Hepatocyte (in vitro differentiated cells): ENCODE measurements around the gene E2F1. TPM values are rescaled to one million over a fixed set of nuclear protein-coding genes. Genes with fewer than 3 reads are reported as not detected.

ENCODE experiments used
- DNase-seq: peaks from one replicate; pipeline ENCODE4 v3.0.0-alpha.2; 2016; ENCODE audit warnings: low spot score
- H2AFZ ChIP-seq: fragments of 200-600 bp; sonication (generic); 2 replicates; pipeline ENCODE4 v1.6.0; 2016; ENCODE audit warnings: antibody characterized with exemption, mild to moderate bottlenecking
- H3K27ac ChIP-seq: fragments of 200-600 bp; sonication (generic); 2 replicates; pipeline ENCODE4 v1.5.1; 2016; ENCODE audit warnings: mild to moderate bottlenecking
- H3K27me3 ChIP-seq: fragments of 200-600 bp; sonication (generic); 2 replicates; pipeline ENCODE4 v1.6.1; 2016
- H3K36me3 ChIP-seq: fragments of 200-600 bp; sonication (generic); replicated peaks from 2 replicates; pipeline ENCODE4 v1.5.1; 2016; ENCODE audit warnings: low read depth; ENCODE audit not compliant: insufficient read depth
- H3K4me1 ChIP-seq: fragments of 200-600 bp; sonication (generic); 2 replicates; pipeline ENCODE4 v1.5.1; 2016; ENCODE audit warnings: mild to moderate bottlenecking, moderate library complexity; ENCODE audit not compliant: insufficient read depth
- H3K4me2 ChIP-seq: fragments of 200-600 bp; sonication (generic); 2 replicates; pipeline ENCODE4 v1.6.0; 2016
- H3K4me3 ChIP-seq: fragments of 200-600 bp; sonication (generic); 2 replicates; pipeline ENCODE4 v1.5.1; 2016; ENCODE audit warnings: mild to moderate bottlenecking
- H3K79me2 ChIP-seq: fragments of 200-600 bp; sonication (generic); 2 replicates; pipeline ENCODE4 v1.6.0; 2017; ENCODE audit warnings: mild to moderate bottlenecking
- H3K9me2 ChIP-seq: fragments of 200-600 bp; sonication (generic); replicated peaks from 2 replicates; pipeline ENCODE4 v1.6.0; 2017; ENCODE audit warnings: mild to moderate bottlenecking; ENCODE audit not compliant: insufficient read depth
- H3K9me3 ChIP-seq: fragments of 200-600 bp; sonication (generic); 2 replicates; pipeline ENCODE4 v1.5.1; 2016; ENCODE audit warnings: low read depth, mild to moderate bottlenecking
- H4K20me1 ChIP-seq: fragments of 200-600 bp; sonication (generic); 2 replicates; pipeline ENCODE4 v1.6.0; 2016; ENCODE audit warnings: mild to moderate bottlenecking; ENCODE audit not compliant: insufficient read depth, poor library complexity, severe bottlenecking
- EZH2 ChIP-seq: fragments of 200-600 bp; sonication (generic); IDR thresholded peaks from 2 replicates; pipeline ENCODE4 v1.6.1; 2016; ENCODE audit warnings: antibody characterized with exemption, mild to moderate bottlenecking, borderline replicate concordance
- EZH2phosphoT487 ChIP-seq: fragments of 200-600 bp; sonication (generic); IDR thresholded peaks from one replicate; pipeline ENCODE4 v1.6.1; 2018; ENCODE audit warnings: antibody characterized with exemption, mild to moderate bottlenecking, low read depth, moderate library complexity; ENCODE audit not compliant: unreplicated experiment, severe bottlenecking
- WGBS: methylation state at CpG from one replicate; pipeline ENCODE4 v1.1.6; 2016; ENCODE audit warnings: low lambda C conversion rate; ENCODE audit errors: missing lambda C conversion rate; 5-methylcytosine and 5-hydroxymethylcytosine counted together
- polyA plus RNA-seq: library from polyadenylated mRNA; unstranded; fragments of >200 nt; fragmentation: Nextera tagmentation; extraction: Ambion mirVana; gene quantifications from 2 replicates; pipeline ENCODE4 v1.2.1, GENCODE V29; 2016
- total RNA-seq: library from RNA; depleted of rRNA; stranded (reverse); fragments of >200 nt; gene quantifications from 2 replicates; pipeline ENCODE4 v1.2.3, GENCODE V29; 2014
- TF ChIP-seq, protein P1 (sequence below): fragments of 200-600 bp; sonication (generic); IDR thresholded peaks from 2 replicates; pipeline ENCODE4 v1.5.1; 2016; ENCODE audit warnings: antibody characterized with exemption, mild to moderate bottlenecking; ENCODE audit not compliant: poor library complexity

The E2F1 gene
- total and polyA plus RNA-seq, 2 experiments from 2014 or later, result 9.1 to 11.8 TPM

DNA sequence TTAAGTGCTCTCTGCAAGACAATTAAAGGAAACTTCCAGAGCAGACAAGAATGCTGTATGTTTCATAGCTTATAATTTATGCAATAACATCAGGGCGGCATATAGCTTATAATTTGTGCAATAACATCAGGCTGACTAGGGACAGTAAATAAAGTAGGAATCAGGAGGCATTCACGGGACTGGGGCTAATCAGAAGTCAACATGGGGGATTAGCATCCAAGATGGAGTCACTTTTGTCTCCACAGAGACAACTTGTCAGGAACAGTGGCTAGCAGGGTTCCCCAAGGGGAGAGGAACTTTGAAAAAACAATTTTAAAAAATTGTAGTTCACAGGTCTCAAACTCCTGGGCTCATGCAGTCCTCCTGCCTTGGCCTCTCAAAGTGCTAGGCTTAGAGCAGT is 42.3 kb upstream of the E2F1 start:
- no peaks in the 10 kb centered on the region for H3K27me3 ChIP-seq
- 92% methylated on average over 2 of the region's 2 CpGs for WGBS
- H3K9me2 ChIP-seq, result no peaks in the 10 kb centered on the region
- no peak overlapping the region for H3K27ac ChIP-seq
- H2AFZ ChIP-seq, result no peak overlapping the region
- DNase-seq, result no peak
- H3K36me3 ChIP-seq, result no peaks in the 10 kb centered on the region
- no peaks in the 10 kb centered on the region for H3K9me3 ChIP-seq
- no peaks in the 10 kb centered on the region for H3K79me2 ChIP-seq
- peaks cover 23% of the 10 kb centered on the region for H3K4me1 ChIP-seq
- TF ChIP-seq, protein P1, sequence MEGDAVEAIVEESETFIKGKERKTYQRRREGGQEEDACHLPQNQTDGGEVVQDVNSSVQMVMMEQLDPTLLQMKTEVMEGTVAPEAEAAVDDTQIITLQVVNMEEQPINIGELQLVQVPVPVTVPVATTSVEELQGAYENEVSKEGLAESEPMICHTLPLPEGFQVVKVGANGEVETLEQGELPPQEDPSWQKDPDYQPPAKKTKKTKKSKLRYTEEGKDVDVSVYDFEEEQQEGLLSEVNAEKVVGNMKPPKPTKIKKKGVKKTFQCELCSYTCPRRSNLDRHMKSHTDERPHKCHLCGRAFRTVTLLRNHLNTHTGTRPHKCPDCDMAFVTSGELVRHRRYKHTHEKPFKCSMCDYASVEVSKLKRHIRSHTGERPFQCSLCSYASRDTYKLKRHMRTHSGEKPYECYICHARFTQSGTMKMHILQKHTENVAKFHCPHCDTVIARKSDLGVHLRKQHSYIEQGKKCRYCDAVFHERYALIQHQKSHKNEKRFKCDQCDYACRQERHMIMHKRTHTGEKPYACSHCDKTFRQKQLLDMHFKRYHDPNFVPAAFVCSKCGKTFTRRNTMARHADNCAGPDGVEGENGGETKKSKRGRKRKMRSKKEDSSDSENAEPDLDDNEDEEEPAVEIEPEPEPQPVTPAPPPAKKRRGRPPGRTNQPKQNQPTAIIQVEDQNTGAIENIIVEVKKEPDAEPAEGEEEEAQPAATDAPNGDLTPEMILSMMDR, result no peak
- TF ChIP-seq EZH2 (no peak), EZH2phosphoT487 (no peak)
- no peak overlapping the region for H3K4me3 ChIP-seq
- H4K20me1 ChIP-seq, result no peaks in the 10 kb centered on the region
- H3K4me2 ChIP-seq, result no peak overlapping the region

DNA sequence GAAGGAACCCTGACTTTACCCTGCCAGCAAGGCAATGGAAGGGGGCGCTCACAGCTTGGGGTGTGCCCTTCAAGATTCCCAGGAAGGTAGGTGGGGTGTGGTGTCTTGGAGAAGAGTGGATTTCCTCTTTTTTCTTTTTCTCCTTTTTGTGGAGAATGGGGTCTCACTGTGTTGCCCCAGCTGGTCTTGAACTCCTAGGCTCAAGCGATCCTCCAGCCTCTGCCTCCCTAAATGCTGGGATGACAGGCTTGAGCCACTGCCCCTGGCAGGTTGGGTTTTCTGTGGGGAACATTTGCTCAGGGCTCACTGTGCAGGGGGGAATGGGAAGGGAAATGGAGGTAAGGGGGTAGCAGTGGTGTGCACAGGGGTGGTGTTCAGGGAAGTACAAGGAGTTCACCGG is 41.6 kb upstream of the E2F1 start:
- no peaks in the 10 kb centered on the region for H4K20me1 ChIP-seq
- WGBS, result 92% methylated on average over 3 of the region's 3 CpGs

DNA sequence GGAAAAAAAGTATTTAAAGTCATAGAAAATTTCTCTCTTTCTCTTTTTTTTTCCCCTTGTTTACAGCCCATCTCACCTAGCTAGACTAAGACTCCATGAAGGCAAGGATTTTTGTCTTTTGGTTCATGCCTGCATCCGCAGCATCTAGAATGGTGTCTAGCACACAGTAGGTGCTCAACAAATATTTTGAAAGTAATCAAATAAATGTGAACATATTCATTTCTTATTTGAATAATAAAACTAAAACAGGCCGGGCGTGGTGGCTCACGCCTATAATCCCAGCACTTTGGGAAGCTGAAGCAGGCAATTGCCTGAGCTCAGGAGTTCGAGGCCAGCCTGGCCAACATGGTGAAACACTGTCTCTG is 40.9 kb upstream of the E2F1 start:
- H2AFZ ChIP-seq, result no peak overlapping the region
- no peak overlapping the region for H3K4me2 ChIP-seq
- peaks cover 10% of the 10 kb centered on the region for H3K4me1 ChIP-seq
- no peaks in the 10 kb centered on the region for H3K27me3 ChIP-seq
- H3K79me2 ChIP-seq, result no peaks in the 10 kb centered on the region
- no peaks in the 10 kb centered on the region for H3K9me2 ChIP-seq
- H3K36me3 ChIP-seq, result no peaks in the 10 kb centered on the region
- no peak overlapping the region for H3K4me3 ChIP-seq
- no peak for DNase-seq
- 96% methylated on average over 5 of the region's 5 CpGs for WGBS
- H4K20me1 ChIP-seq, result no peaks in the 10 kb centered on the region
- H3K27ac ChIP-seq, result no peak overlapping the region
- no peaks in the 10 kb centered on the region for H3K9me3 ChIP-seq
- TF ChIP-seq EZH2, result no peak
- TF ChIP-seq EZH2phosphoT487, result no peak
- TF ChIP-seq, protein P1, result no peak

More for the DNA sequence above, 41.6 kb upstream of the E2F1 start:
- Histone ChIP-seq H3K9me2 (no peaks in the 10 kb centered on the region), H3K4me2 (no peak overlapping the region), H2AFZ (no peak overlapping the region), H3K27me3 (no peaks in the 10 kb centered on the region), H3K4me3 (no peak overlapping the region), H3K27ac (no peak overlapping the region), H3K36me3 (no peaks in the 10 kb centered on the region), H3K79me2 (no peaks in the 10 kb centered on the region), H3K4me1 (peaks cover 16% of the 10 kb centered on the region), H3K9me3 (no peaks in the 10 kb centered on the region)
- TF ChIP-seq EZH2phosphoT487 (no peak), EZH2 (no peak)
- TF ChIP-seq, protein P1, result no peak
- DNase-seq, result no peak
